HepG2 (cell line): ENCODE data around the gene HUNK. TPM values are rescaled to one million over a fixed set of nuclear protein-coding genes. Genes with fewer than 3 reads are reported as not detected.
A peak's percentile ranks its signal among the peaks of the same experiment; 100 is the strongest.

Source experiments
- BHLHE40 ChIP-seq: IDR thresholded peaks from 2 replicates; pipeline ENCODE4 v1.6.1; 2011; ENCODE audit warnings: low read length, improper control_type of control experiment
- CTCF ChIP-seq: sonication (generic); formaldehyde crosslinking; IDR thresholded peaks from 2 replicates; pipeline ENCODE4 v1.5.0; 2020; ENCODE audit warnings: mild to moderate bottlenecking, missing genetic modification reagents, moderate library complexity
- DNMT1 ChIP-seq: sonication (generic); formaldehyde crosslinking; IDR thresholded peaks from 2 replicates; pipeline ENCODE4 v1.5.1; 2020; ENCODE audit warnings: mild to moderate bottlenecking, missing genetic modification reagents
- GFI1 ChIP-seq: sonication (generic); formaldehyde crosslinking; IDR thresholded peaks from 2 replicates; pipeline ENCODE4 v1.5.0; 2020; ENCODE audit warnings: missing genetic modification reagents, mild to moderate bottlenecking, borderline replicate concordance
- HINFP ChIP-seq: sonication (generic); formaldehyde crosslinking; IDR thresholded peaks from 2 replicates; pipeline ENCODE4 v1.4.0; 2020; ENCODE audit warnings: low read depth, mild to moderate bottlenecking, missing genetic modification reagents
- HOXA7 ChIP-seq: sonication (generic); formaldehyde crosslinking; IDR thresholded peaks from 2 replicates; pipeline ENCODE4 v1.8.1; 2022; ENCODE audit warnings: mild to moderate bottlenecking, missing genetic modification reagents, moderate library complexity
- LCORL ChIP-seq, 2 experiments: fragments of 450-650 bp in 1 of 2; sonication (generic) in 1 of 2; formaldehyde crosslinking in 1 of 2; IDR thresholded peaks; 2 replicates each; pipeline versions ENCODE4 v1.5.0 to v1.6.1; 2017 to 2020; ENCODE audit warnings: antibody characterized with exemption in 1 of 2, missing genetic modification reagents in 1 of 2
- MAX ChIP-seq: IDR thresholded peaks from 2 replicates; pipeline ENCODE4 v1.6.1; 2012; ENCODE audit warnings: inconsistent platforms
- NFKB2 ChIP-seq: sonication (generic); formaldehyde crosslinking; IDR thresholded peaks from 2 replicates; pipeline ENCODE4 v1.4.0; 2020; ENCODE audit warnings: missing genetic modification reagents, borderline replicate concordance
- PRMT3 ChIP-seq: sonication (generic); formaldehyde crosslinking; IDR thresholded peaks from 2 replicates; pipeline ENCODE4 v1.8.1; 2022; ENCODE audit warnings: low read depth, mild to moderate bottlenecking, moderate library complexity, missing genetic modification reagents, borderline replicate concordance
- RFX3 ChIP-seq: IDR thresholded peaks from 2 replicates; pipeline ENCODE4 v1.6.1; 2016; ENCODE audit warnings: missing biosample characterization, missing genetic modification reagents
- SMAD1 ChIP-seq: sonication (generic); formaldehyde crosslinking; IDR thresholded peaks from 2 replicates; pipeline ENCODE4 v1.4.0; 2020; ENCODE audit warnings: missing genetic modification reagents, low read depth, mild to moderate bottlenecking, borderline replicate concordance
- TAF1 ChIP-seq: sonication (generic); formaldehyde crosslinking; IDR thresholded peaks from 2 replicates; pipeline ENCODE4 v1.4.0; 2020; ENCODE audit warnings: missing genetic modification reagents
- TIGD3 ChIP-seq: sonication (generic); formaldehyde crosslinking; IDR thresholded peaks from 2 replicates; pipeline ENCODE4 v1.5.1; 2020; ENCODE audit warnings: mild to moderate bottlenecking, missing genetic modification reagents, borderline replicate concordance
- ZNF547 ChIP-seq: sonication (generic); formaldehyde crosslinking; IDR thresholded peaks from 2 replicates; pipeline ENCODE4 v1.5.1; 2020; ENCODE audit warnings: mild to moderate bottlenecking, missing genetic modification reagents
- ZNF687 ChIP-seq: sonication (generic); formaldehyde crosslinking; IDR thresholded peaks from 2 replicates; pipeline ENCODE4 v1.5.1; 2020; ENCODE audit warnings: mild to moderate bottlenecking, missing genetic modification reagents, moderate library complexity
- ZNF709 ChIP-seq: sonication (generic); formaldehyde crosslinking; IDR thresholded peaks from 2 replicates; pipeline ENCODE4 v1.5.0; 2020; ENCODE audit warnings: mild to moderate bottlenecking, missing genetic modification reagents
- ZZZ3 ChIP-seq: sonication (generic); formaldehyde crosslinking; IDR thresholded peaks from 2 replicates; pipeline ENCODE4 v1.4.0; 2020; ENCODE audit warnings: missing genetic modification reagents, mild to moderate bottlenecking, borderline replicate concordance
- polyA plus RNA-seq, 8 experiments: library from polyadenylated mRNA; depleted of rRNA in 3 of 8; stranded (reverse) in 7 of 8; unstranded in 1 of 8; fragments of >200 nt; fragmentation: Illumina TruSeq in 4 of 8; extraction: Trizol in 4 of 8; gene quantifications; 2 replicates each; pipeline versions ENCODE4 v1.2.1 to v1.2.3, GENCODE V29; 2011 to 2016; ENCODE audit warnings: low read depth in 4 of 8, missing spikeins in 1 of 8, mixed read lengths in 1 of 8; ENCODE audit not compliant: insufficient read depth in 1 of 8
- total RNA-seq, 5 experiments: library from RNA; depleted of rRNA; stranded (reverse); fragments of >200 nt; fragmentation: Illumina TruSeq; extraction: Trizol; gene quantifications; 2 replicates each; pipeline ENCODE4 v1.2.3, GENCODE V29; 2016; ENCODE audit warnings: low read depth in 1 of 5

Gene HUNK
- total and polyA plus RNA-seq, 2 of the 13 experiments (the other 11 are each of a cell fraction or from before 2014, with no cell fraction given) = 1.8 to 1.9 TPM

- TF ChIP-seq TAF1 (CRISPR knock-in tag) = 0 out of 2 replicates have a peak, but pooled peaks have one; percentile 22
- TF ChIP-seq RFX3 = no peak
- no peak for TF ChIP-seq MAX
- no peak for TF ChIP-seq TIGD3
- no peak for TF ChIP-seq GFI1 (CRISPR knock-in tag)
- peak; percentile 32 for TF ChIP-seq CTCF (CRISPR knock-in tag)
- TF ChIP-seq PRMT3 = 0 out of 2 replicates have a peak, but pooled peaks have one; percentile 26
- no peak for TF ChIP-seq SMAD1 (CRISPR knock-in tag)
- no peak for TF ChIP-seq LCORL (IDR thresholded peaks at IDR 0.05)
- TF ChIP-seq LCORL (CRISPR knock-in tag; IDR thresholded peaks at IDR 0.05) = peak; percentile 35; the same call in 1 of the 2 replicates
- TF ChIP-seq ZNF687 = peak; percentile 74
- TF ChIP-seq DNMT1 = no peak
- TF ChIP-seq HOXA7 (CRISPR knock-in tag) = no peak
- no peak for TF ChIP-seq ZNF709 (CRISPR knock-in tag)
- TF ChIP-seq BHLHE40 = no peak
- 0 out of 2 replicates have a peak, but pooled peaks have one; percentile 33 for TF ChIP-seq HINFP (CRISPR knock-in tag)
- peak; percentile 73; the same call in 1 of the 2 replicates for TF ChIP-seq NFKB2 (CRISPR knock-in tag)
- no peak for TF ChIP-seq ZNF547 (CRISPR knock-in tag)
- TF ChIP-seq ZZZ3 (CRISPR knock-in tag) = no peak
Observed at GRCh38 chr21:31872452-31873274, at the start of gene HUNK (continued).
